ENCODE results near the gene SNX2.

DNA sequence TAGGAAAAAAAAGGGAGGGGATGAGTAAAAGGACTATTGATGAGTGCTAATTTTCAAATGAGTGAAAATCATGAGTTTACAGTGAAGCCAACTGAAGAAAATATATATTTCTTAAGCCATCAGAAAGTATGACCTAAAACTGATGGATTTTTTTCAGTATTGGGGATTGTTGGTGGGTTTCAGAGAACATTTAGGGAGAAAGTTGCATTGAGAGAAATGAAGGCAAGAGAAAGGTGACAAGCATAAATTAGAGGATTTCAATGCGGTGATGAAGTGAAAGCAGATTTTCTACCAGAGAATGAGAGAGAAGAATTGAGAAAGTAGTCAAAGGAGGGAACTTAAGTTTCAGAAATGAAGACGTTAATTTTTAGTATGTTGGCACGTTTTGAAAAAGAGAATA, 62.1 kb downstream of the SNX2 start:
- TF ChIP-seq EP300 (IDR thresholded peaks at IDR 0.05; ENCODE audit: borderline replicate concordance) (no peak), TAF1 (IDR thresholded peaks at IDR 0.05; ENCODE audit: low read depth) (no peak), CEBPB (IDR thresholded peaks at IDR 0.05) (no peak)
- TF ChIP-seq, protein P1, sequence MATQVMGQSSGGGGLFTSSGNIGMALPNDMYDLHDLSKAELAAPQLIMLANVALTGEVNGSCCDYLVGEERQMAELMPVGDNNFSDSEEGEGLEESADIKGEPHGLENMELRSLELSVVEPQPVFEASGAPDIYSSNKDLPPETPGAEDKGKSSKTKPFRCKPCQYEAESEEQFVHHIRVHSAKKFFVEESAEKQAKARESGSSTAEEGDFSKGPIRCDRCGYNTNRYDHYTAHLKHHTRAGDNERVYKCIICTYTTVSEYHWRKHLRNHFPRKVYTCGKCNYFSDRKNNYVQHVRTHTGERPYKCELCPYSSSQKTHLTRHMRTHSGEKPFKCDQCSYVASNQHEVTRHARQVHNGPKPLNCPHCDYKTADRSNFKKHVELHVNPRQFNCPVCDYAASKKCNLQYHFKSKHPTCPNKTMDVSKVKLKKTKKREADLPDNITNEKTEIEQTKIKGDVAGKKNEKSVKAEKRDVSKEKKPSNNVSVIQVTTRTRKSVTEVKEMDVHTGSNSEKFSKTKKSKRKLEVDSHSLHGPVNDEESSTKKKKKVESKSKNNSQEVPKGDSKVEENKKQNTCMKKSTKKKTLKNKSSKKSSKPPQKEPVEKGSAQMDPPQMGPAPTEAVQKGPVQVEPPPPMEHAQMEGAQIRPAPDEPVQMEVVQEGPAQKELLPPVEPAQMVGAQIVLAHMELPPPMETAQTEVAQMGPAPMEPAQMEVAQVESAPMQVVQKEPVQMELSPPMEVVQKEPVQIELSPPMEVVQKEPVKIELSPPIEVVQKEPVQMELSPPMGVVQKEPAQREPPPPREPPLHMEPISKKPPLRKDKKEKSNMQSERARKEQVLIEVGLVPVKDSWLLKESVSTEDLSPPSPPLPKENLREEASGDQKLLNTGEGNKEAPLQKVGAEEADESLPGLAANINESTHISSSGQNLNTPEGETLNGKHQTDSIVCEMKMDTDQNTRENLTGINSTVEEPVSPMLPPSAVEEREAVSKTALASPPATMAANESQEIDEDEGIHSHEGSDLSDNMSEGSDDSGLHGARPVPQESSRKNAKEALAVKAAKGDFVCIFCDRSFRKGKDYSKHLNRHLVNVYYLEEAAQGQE (IDR thresholded peaks at IDR 0.05; ENCODE audit: low read depth) = no peak
- TF ChIP-seq, protein P2, sequence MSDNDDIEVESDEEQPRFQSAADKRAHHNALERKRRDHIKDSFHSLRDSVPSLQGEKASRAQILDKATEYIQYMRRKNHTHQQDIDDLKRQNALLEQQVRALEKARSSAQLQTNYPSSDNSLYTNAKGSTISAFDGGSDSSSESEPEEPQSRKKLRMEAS (IDR thresholded peaks at IDR 0.05) = no peak

All from Ishikawa (cell line).